ENCODE measurements around the gene TFF1.

TFF1 gene

GRCh38 chr21:42344631-42345030 lies 21.7 kb downstream of the TFF1 start:
- DNase-seq = peak in 1 of 56 donors; percentile 4

DNA sequence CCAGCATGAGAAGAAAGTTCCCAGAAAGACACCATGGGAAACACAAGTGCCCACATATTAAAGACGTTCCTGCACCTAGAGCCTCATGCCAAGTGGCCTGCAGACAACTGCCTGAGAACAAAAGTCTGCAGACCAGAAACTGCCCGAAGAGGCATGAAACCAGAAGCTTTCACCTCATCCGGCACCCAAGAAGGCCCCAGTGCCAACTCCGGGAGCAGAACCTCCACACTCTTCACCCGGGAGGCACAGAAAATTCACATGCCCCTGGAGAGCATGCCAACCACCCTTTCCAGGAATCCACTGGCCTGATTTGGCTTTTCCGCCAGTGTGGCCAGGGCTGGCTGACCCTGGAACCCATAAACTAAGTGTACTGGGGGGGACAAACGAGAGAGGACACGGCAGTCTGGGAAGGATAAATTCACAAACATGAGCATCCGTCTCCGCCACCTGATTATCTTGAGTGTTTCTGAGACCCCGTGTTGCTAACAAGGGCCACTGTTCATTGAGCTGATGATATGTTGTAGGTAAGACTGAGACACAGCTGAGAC lies 22.3 kb downstream of the TFF1 start:
- no peak for DNase-seq

GRCh38 chr21:42343556-42343955 lies 22.8 kb downstream of the TFF1 start:
- no peak for DNase-seq

DNA sequence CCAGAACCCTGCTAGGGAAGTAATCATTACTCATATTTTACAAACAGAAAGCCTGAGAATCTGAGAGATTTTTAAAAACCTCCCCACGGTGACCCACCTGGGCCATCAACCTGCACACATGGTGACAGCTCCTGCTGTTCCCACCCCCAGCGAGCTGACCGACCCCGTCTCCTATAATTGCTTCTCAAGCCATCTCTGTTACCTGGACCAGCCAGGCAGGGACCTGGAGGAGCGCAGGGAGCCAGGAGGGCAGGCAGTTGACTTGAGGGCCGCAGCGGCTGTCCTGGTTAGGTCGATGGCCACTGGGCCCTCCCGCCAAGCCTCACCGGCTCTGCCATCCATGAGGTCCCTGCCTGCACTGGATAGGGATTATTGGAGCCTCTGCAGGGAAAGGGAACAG lies 23.2 kb downstream of the TFF1 start:
- DNase-seq = no peak

GRCh38 chr21:42341776-42342542 lies 24.4 kb downstream of the TFF1 start:
- no peak for DNase-seq

DNA sequence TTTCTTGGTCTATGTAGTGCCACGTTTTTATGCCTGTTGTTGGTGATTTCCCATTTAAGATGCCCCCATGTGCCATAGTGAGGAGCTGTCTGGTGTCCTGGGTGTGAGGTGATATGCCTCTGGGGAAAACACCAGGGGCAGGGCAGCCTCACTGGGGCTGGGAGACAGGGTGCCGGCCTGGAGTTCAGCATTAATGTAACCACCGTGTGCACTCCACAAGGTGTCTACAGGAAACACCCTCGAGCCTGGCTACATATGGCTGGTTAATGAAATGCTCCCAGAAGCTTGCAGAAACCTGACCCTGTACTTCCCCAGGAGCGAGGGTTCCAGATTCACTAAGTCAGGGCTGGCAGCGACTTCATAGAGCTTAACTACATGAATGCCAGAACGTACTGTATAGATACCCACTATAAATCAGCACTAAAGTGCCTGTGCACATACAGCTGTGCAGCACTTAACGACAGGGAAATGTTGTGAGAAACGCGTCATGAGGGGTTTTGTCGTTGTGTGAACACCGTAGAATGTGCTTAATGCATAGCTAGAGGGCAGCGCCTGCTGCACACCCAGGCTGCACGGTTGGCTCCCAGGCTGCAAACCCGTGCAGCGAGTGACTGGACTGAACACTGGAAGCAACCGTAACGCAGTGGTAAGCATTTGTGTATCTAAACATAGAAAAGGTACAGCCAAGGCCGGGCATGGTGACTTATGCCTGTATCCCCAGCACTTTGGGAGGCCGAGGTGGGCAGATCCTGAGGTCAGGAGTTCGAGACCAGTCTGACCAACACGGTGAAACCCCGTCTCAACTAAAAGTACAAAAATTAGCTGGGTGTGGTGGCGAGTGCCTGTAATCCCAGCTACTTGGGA lies 25.9 kb downstream of the TFF1 start:
- no peak for DNase-seq

GRCh38 chr21:42338729-42339715 lies 27.3 kb downstream of the TFF1 start:
- no peak for DNase-seq

DNA sequence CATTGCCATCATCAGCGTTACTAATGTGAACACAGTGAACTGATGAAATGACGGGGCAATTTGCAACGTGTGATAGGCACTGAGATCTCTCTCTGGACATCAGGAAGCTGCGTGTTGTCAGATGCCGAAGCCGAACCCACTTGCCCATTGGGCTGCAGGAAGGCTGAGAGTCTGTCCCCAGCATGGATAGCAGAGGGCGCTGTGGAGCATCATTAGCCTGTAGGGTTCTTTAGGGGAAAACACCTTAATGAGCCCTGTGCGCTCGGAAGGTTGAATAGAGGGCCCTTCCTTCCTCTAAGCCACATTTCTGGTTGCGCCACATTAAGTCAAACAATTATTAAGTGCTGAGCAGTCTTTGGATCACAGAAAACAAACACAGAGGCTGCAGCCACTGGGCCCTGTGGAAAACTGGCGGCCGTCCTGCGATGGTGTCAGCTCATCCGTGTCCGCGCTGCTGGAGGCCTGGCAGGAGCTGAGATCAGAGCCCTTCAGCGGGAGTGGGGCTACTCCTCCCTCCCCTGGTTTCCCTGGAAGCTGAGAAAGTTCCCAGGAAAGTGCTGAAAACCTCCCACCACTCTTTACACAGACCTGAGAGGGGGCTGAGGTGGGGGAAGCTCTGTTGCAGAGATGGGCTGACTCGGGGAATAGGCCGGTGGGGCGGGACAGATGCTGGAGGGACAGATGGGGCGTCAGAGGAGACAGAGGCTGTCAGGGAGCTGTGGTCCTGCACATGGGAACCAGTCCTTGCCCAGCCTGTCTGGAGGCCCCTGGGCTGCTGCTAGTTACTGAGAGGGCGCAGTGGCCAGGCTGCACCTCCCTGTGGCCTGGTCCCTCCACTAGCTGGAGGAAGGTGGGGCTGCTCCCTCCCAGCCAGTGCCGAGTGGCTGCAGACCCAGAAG lies 28.3 kb downstream of the TFF1 start:
- DNase-seq = peak in 49 of 56 donors; percentile 11 to 83 (median 41)

DNA sequence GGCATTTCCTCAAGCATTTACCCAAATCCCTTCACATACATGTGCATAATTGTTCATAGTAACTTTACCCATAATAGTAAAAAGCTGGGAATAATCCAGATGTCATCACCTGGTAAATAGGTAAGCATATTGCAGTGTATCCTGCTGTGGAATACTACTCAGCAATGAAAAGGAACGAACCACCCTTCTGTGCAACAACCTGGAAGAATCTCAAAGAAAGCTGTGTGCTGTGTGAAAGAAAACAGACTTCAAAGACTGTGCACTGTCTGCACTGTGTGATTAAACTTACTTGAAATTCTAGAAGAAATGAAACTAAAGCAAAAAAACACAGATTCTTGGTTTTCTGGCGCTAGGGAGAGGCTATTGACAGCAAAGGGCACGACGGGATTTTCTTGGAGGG lies 29.1 kb downstream of the TFF1 start:
- DNase-seq = no peak

DNA sequence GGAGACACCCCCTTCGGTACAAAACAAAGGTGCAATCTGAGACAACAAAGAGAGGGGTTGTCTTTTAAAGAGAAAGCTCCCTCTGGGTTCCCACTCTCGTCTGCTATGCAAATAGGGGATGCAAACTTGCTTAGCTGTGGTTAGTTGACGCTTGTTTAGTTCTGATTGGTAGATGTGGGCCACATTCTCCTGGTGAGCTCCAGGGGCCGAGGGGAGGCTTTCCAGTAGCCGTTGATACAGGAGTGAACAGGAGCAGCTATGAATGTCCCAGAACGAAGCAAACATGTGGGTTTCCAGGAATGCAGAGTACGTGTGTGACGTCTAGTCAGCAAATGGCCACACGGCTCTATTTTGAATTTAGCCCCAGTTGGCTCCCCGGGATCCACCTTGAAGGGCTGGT lies 30.3 kb downstream of the TFF1 start:
- DNase-seq = no peak

DNA sequence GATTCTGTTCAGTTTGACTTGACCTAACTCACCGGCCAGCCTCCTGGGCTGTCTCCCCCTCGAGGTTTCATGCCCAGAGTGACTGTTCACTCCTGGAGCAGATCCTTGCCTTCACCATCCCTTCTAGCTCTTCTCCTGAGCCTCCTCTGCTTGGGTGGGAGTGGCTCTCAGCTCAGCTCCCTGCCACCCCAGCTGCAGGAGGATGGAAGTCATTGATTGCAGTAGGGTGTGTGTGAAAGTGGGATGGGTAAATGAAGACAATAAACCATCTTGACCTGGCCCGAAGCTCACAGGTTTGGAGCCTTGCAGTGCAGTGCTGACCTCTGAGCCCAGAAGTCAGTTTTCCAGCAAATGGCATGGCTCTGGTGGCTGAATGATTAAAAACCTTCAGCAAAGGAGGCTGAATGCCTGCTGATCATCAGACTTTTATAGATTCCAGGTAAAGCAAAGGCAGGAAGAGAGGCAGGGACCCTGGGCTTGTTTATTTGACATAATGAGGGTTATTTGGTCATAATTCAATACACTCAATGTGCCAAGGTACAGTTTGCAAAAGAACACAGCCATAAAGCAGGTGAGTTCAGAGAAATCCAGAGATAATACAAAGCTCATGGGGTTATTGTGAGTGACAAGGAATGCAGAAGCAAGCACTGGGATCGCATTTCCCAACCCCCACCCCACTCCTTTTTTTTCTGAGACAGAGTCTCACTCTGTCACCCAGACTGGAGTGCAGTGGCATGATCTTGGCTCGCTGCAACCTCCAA lies 33.6 kb downstream of the TFF1 start:
- DNase-seq = no peak

GRCh38 chr21:42331660-42332059 lies 34.7 kb downstream of the TFF1 start:
- DNase-seq = no peak

- no peak for DNase-seq
Measured at GRCh38 chr21:42330380-42331371, 35.7 kb downstream of the TFF1 start.

DNA sequence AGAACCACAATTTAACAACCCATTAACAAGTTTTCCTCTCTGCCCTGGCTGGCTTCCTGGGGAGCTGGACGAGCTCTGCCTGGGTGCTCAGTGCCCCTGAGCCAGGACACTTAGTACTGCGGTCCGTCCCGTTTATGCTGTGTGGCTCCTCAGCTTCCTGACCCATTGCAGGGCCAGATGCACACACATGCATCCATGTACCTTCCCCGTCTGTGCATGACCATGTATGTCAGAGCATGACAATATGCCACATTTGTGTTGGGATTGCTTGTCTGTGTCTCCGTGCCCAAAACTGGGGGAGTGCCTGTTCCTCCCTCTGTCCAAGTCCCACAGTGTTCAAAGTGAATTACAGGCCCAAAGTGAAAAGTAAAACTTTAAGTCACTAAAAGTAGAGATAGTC lies 41.4 kb downstream of the TFF1 start:
- DNase-seq = no peak

DNA sequence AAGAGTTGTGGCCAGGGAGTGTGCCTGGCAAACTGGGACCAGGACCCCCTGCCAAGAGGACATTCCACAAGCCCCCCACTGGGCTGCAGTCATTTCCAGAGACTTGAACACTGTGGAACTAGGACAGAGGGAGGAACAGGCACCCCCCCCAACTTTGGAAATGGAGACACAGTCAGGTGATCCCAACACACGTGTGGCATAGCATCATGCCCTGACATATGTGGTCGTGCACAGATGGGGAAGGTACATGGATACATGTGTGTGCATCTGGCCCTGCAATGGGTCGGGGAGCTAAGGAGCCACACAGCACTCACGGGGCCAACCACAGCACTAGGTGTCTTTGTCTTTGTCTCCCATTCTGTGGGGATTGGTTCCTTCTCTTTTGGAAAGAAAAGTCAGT lies 44.5 kb downstream of the TFF1 start:
- DNase-seq = no peak

DNA sequence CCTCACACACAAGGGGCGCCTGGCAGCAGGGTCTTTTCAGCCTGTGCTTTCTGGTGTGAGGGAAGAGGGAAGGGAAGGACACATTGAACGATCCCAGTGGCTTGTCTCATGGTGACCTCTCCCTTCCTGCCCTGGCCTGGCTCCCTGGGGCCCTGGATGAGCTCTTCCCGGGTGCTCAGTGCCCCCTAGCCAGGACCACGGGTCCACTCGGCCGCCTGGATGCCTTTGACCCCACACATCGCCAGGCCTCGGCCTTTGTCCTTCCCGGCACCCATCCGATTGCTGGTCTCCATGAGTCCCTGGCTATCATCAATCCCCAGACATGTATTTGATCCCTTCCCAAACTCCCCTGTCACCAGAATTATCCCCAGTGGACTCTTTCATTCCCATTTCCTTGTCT lies 45.1 kb downstream of the TFF1 start:
- DNase-seq = no peak

DNA sequence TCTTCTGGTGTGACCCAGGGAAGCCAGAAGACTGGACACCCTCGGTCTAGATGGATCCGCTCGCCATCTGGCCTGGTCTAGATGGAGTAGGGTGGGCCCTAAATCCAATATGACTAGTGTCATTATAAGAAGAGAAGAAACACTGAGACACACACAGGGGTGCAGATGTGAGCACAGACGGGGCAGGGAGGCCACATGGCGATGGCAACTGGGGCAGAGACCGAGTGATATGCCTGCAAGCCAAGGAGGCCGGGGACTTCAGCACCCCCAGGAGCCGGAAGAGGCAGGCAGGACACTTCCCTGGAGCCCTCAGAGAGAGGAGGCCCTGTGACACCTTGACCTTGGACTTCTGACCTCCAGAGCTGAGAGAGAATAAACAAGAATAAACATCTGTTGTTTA lies 45.5 kb downstream of the TFF1 start:
- no peak for DNase-seq

All from nucleus accumbens (tissue), 56 donors.